SK-N-SH (cell line): ENCODE data around the gene SLC26A8.

ENCODE experiments used
- CTCF ChIP-seq: fragments of 200-600 bp; sonication (generic); IDR thresholded peaks from 2 replicates; pipeline ENCODE4 v1.6.1; 2017; ENCODE audit warnings: antibody characterized with exemption, mild to moderate bottlenecking, moderate library complexity
- SMC3 ChIP-seq: IDR thresholded peaks from 2 replicates; pipeline ENCODE4 v1.6.1; 2012; ENCODE audit warnings: low read depth, low read length, improper control_type of control experiment
- USF1 ChIP-seq: IDR thresholded peaks from 2 replicates; pipeline ENCODE4 v1.4.0; 2012; ENCODE audit warnings: low read depth, borderline replicate concordance

- TF ChIP-seq SMC3 (no peak), USF1 (no peak), CTCF (no peak)
Observed at GRCh38 chr6:35984701-35985100, 39.7 kb downstream of the SLC26A8 start.
